Transverse colon (tissue), 4 donors: ENCODE data around the gene ACOT11. TPM values are rescaled to one million over a fixed set of nuclear protein-coding genes. Genes with fewer than 3 reads are reported as not detected.
"Not testable (repeated sequence)": the region's sequence is repeated elsewhere in the genome, so short reads cannot be mapped to it uniquely, and the experiment has no call there.

ENCODE experiments used
- DNase-seq: peaks from one replicate; pipeline ENCODE4 v3.0.0-alpha.2; 2019
- H3K27ac ChIP-seq, 4 donors: fragments of 200-600 bp; sonication (generic); 2 replicates each; pipeline ENCODE4 v1.5.1; 2016 to 2018; ENCODE audit warnings: inconsistent platforms in 4 of 4
- H3K27me3 ChIP-seq: fragments of 200-600 bp; sonication (generic); 2 replicates; pipeline ENCODE4 v1.5.1; 2017; ENCODE audit warnings: inconsistent platforms
- H3K36me3 ChIP-seq, 4 donors: fragments of 200-600 bp; sonication (generic); 2 replicates each; pipeline ENCODE4 v1.5.1; 2017 to 2019; ENCODE audit warnings: inconsistent platforms in 4 of 4
- H3K4me1 ChIP-seq, 4 donors: fragments of 200-600 bp; sonication (generic); 2 replicates each; pipeline ENCODE4 v1.5.1; 2017 to 2020; ENCODE audit warnings: inconsistent platforms in 4 of 4
- H3K4me3 ChIP-seq, 4 donors: fragments of 200-600 bp; sonication (generic); 1 replicate in 1 of 4; 2 replicates in 3 of 4; pipeline versions ENCODE4 v1.5.1 to v1.6.1; 2017 to 2019; ENCODE audit warnings: inconsistent platforms in 4 of 4
- H3K9me3 ChIP-seq, 2 donors: fragments of 200-600 bp; sonication (generic); 2 replicates each; pipeline ENCODE4 v1.5.1; 2017 to 2019; ENCODE audit warnings: inconsistent platforms in 2 of 2
- EP300 ChIP-seq: sonication (generic); formaldehyde crosslinking; IDR thresholded peaks from one replicate; pipeline ENCODE4 v1.6.1; 2017; ENCODE audit warnings: antibody characterized with exemption, low read depth
- POLR2A ChIP-seq: fragments of 450-650 bp; IDR thresholded peaks from one replicate; pipeline ENCODE4 v1.6.1; 2016; ENCODE audit warnings: antibody characterized with exemption, mild to moderate bottlenecking, moderate library complexity
- POLR2AphosphoS5 ChIP-seq, 3 donors: sonication (generic); formaldehyde crosslinking; IDR thresholded peaks; one replicate each; pipeline ENCODE4 v1.6.1; 2016; ENCODE audit warnings: antibody characterized with exemption in 3 of 3
- WGBS, 2 donors: methylation state at CpG; one replicate each; pipeline ENCODE4 v1.1.5; 2018; ENCODE audit warnings: low coverage in 1 of 2; 5-methylcytosine and 5-hydroxymethylcytosine counted together
- in situ Hi-C, 4 donors: fragments of 200-750 bp; cut with MboI; loops; one replicate each; pipeline versions ENCODE4 v1.15.0 to v1.15.1; 2017; ENCODE audit warnings: low sequenced_read_pairs in 3 of 4, low pct_ligation_motif_present in 1 of 4, low pct_unique_long_range_greater_than_20kb in 1 of 4
- intact Hi-C: fragments of 100-400 bp; cut with DNase I; formaldehyde crosslinking; loops from one replicate; pipeline ENCODE4 v1.15.1; 2023; ENCODE audit warnings: low total_unique reads
- total RNA-seq, 4 donors: library from RNA; depleted of rRNA; stranded (reverse); fragments of >200 nt; gene quantifications; one replicate each; pipeline ENCODE4 v1.1.0, GENCODE V29; 2016
- TF ChIP-seq, protein P1 (sequence below), 5 experiments: fragments of 200-600 bp in 3 of 5; fragments of 450-650 bp in 2 of 5; sonication (generic) in 3 of 5; IDR thresholded peaks; 1 replicate in 2 of 5; 2 replicates in 3 of 5; pipeline ENCODE4 v1.5.1; 2016 to 2017; ENCODE audit warnings: antibody characterized with exemption in 5 of 5, inconsistent platforms in 3 of 5, mild to moderate bottlenecking in 2 of 5, moderate library complexity in 1 of 5

Gene ACOT11
- total RNA-seq, 4 donors from 2014 or later, result 70.6 to 79.7 (median 75.3) TPM

DNA sequence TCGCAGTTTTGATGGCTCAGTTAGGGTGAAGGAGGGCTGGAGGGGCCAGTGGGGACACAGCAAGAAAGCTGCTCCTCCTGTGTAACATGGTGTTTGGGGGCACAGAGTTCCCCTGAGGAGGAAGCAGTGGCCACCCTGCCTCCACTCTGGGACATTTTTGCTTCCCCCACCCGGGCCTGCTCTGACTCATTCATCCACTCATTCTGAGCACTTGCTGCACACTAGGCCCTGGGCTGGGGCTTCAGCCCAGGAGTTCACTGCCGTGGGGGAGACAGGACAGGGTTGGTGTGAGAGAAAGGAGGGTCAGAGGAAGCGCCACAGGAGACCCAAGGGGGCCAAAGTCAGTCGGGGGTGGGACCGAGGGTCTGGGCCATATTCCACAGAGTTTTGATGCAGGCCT lies 41.4 kb upstream of the ACOT11 start:
- 70% methylated on average over 6 of the region's 6 CpGs; no CpG with 5 or more reads in 1 of the 2 donors for WGBS, 2 donors

GRCh38 chr1:54507033-54507870 lies 40.8 kb upstream of the ACOT11 start:
- DNase-seq, result no peak
- TF ChIP-seq EP300 (no peak), POLR2AphosphoS5 (IDR thresholded peaks at IDR 0.05) (no peak), POLR2A (no peak)
- TF ChIP-seq, protein P1, sequence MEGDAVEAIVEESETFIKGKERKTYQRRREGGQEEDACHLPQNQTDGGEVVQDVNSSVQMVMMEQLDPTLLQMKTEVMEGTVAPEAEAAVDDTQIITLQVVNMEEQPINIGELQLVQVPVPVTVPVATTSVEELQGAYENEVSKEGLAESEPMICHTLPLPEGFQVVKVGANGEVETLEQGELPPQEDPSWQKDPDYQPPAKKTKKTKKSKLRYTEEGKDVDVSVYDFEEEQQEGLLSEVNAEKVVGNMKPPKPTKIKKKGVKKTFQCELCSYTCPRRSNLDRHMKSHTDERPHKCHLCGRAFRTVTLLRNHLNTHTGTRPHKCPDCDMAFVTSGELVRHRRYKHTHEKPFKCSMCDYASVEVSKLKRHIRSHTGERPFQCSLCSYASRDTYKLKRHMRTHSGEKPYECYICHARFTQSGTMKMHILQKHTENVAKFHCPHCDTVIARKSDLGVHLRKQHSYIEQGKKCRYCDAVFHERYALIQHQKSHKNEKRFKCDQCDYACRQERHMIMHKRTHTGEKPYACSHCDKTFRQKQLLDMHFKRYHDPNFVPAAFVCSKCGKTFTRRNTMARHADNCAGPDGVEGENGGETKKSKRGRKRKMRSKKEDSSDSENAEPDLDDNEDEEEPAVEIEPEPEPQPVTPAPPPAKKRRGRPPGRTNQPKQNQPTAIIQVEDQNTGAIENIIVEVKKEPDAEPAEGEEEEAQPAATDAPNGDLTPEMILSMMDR (IDR thresholded peaks at IDR 0.05), result no peak
- Histone ChIP-seq H3K4me3 (no peak overlapping the region), H3K27me3 (no peaks in the 10 kb centered on the region), H3K36me3 (no peaks in the 10 kb centered on the region), H3K4me1 (no peaks in the 10 kb centered on the region), H3K27ac (no peak overlapping the region), H3K9me3 (no peaks in the 10 kb centered on the region)
- intact Hi-C loops (no loop called here), in situ Hi-C loops (no loop called here)
- 76 to 100% methylated on average over 7 to 17 of the region's 17 CpGs for WGBS, 2 donors

More for the DNA sequence above, 41.4 kb upstream of the ACOT11 start:
- DNase-seq, result no peak
- Histone ChIP-seq H3K4me1 (no peaks in the 10 kb centered on the region), H3K9me3 (no peaks in the 10 kb centered on the region), H3K27me3 (peaks cover under 1% of the 10 kb centered on the region), H3K4me3 (no peak overlapping the region), H3K36me3 (no peaks in the 10 kb centered on the region), H3K27ac (no peak overlapping the region)
- TF ChIP-seq, protein P1 (IDR thresholded peaks at IDR 0.05), result no peak
- TF ChIP-seq POLR2AphosphoS5 (IDR thresholded peaks at IDR 0.05), result no peak
- TF ChIP-seq POLR2A, result no peak
- no peak for TF ChIP-seq EP300
- intact Hi-C loops, result no loop called here
- in situ Hi-C loops, result no loop called here

GRCh38 chr1:54510715-54511270 lies 37.2 kb upstream of the ACOT11 start:
- WGBS, 2 donors, result 50 to 70% methylated on average over 2 to 3 of the region's 3 CpGs
- in situ Hi-C loops, result no loop called here
- Histone ChIP-seq H3K36me3 (no peaks in the 10 kb centered on the region), H3K9me3 (no peaks in the 10 kb centered on the region), H3K4me1 (no peaks in the 10 kb centered on the region), H3K27me3 (no peaks in the 10 kb centered on the region), H3K4me3 (no peak overlapping the region), H3K27ac (no peak overlapping the region)
- DNase-seq, result no peak
- intact Hi-C loops, result no loop called here
- TF ChIP-seq POLR2AphosphoS5 (IDR thresholded peaks at IDR 0.05) (no peak), POLR2A (no peak), EP300 (no peak)
- TF ChIP-seq, protein P1 (IDR thresholded peaks at IDR 0.05), result no peak

DNA sequence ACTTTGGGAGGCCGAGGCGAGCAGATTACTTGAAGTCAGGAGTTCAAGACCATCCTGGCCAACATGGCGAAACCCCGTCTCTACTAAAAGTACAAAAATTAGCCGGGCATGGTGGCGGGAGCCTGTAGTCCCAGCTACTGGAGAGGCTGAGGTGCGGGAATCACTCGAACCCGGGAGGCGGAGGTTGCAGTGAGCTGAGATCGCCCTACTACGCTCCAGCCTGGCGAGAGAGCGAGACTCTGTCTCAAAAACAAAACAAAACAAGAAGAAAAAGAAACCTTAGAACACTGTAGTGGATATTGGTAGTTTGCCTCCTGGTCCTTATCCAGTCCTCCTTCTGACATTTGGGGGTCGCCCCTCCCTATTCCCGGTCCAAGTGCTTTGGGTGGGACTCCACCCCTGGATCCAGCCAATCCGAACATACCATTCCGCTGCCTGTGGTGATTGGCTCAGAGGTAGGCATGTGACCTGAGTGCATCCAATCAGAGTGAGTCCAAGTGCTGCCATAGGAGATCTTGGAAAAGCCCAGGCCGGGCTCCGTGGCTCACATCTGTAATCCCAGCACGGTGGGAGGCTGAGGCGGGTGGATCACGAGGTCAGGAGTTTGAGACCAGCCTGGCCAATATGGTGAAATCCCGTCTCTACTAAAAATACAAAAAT lies 34.0 kb upstream of the ACOT11 start:
- H3K4me3 ChIP-seq, DNase-seq, H3K4me1 ChIP-seq, intact Hi-C loops, H3K27me3 ChIP-seq, H3K9me3 ChIP-seq, H3K36me3 ChIP-seq, in situ Hi-C loops, H3K27ac ChIP-seq: not testable (repeated sequence)
- 90 to 93% methylated on average over 11 to 24 of the region's 24 CpGs for WGBS, 2 donors
